HG02798 (cell line): ENCODE measurements around the gene TREX2.

Experiments
- ATAC-seq: cut with Tn5 transposase; IDR thresholded peaks from one replicate; pipeline ENCODE4 v1.9.1; 2021; ENCODE audit warnings: mild to moderate bottlenecking; ENCODE audit not compliant: unreplicated experiment, poor library complexity

TREX2 gene

GRCh38 chrX:153445856-153446635 is at the start of gene TREX2:
TREX2 (minus strand) TSS chrX:153446056; CDS start chrX:153445430, 626 bp downstream.
- no peak for ATAC-seq

- ATAC-seq: no peak
Observed at GRCh38 chrX:153495362-153495751, 49.5 kb upstream of the TREX2 start.

GRCh38 chrX:153494541-153495361 is 48.9 kb upstream of the TREX2 start, which contains the start of gene BGN:
BGN (plus strand) TSS chrX:153494980; CDS start chrX:153504632, 9,652 bp downstream.
- ATAC-seq: no peak

- ATAC-seq: no peak
Observed at GRCh38 chrX:153494061-153494460, 48.2 kb upstream of the TREX2 start.

- ATAC-seq: no peak
Observed at GRCh38 chrX:153493085-153493484, 47.2 kb upstream of the TREX2 start.

GRCh38 chrX:153492543-153492942 is 46.7 kb upstream of the TREX2 start:
- ATAC-seq: no peak

GRCh38 chrX:153491918-153492317 is 46.1 kb upstream of the TREX2 start:
- no peak for ATAC-seq

- no peak for ATAC-seq
Observed at GRCh38 chrX:153491351-153491914, 45.6 kb upstream of the TREX2 start.

GRCh38 chrX:153490217-153490930 is 44.5 kb upstream of the TREX2 start:
- no peak for ATAC-seq

- no peak for ATAC-seq
Observed at GRCh38 chrX:153488231-153488914, 42.5 kb upstream of the TREX2 start.

- no peak for ATAC-seq
Observed at GRCh38 chrX:153487590-153488071, 41.8 kb upstream of the TREX2 start.

GRCh38 chrX:153486171-153486570 is 40.3 kb upstream of the TREX2 start:
- ATAC-seq: no peak

- ATAC-seq: no peak
Observed at GRCh38 chrX:153485396-153486080, 39.7 kb upstream of the TREX2 start.

GRCh38 chrX:153482376-153483015 is 36.6 kb upstream of the TREX2 start:
- no peak for ATAC-seq

- no peak for ATAC-seq
Observed at GRCh38 chrX:153481043-153481442, 35.2 kb upstream of the TREX2 start.

- ATAC-seq: no peak
Observed at GRCh38 chrX:153478746-153479145, 32.9 kb upstream of the TREX2 start.

- ATAC-seq: no peak
Observed at GRCh38 chrX:153477901-153478300, 32.0 kb upstream of the TREX2 start.

- no peak for ATAC-seq
Observed at GRCh38 chrX:153477364-153477857, 31.6 kb upstream of the TREX2 start.
